ENCODE data around the gene YBX3.

- TF ChIP-seq CTCF (IDR thresholded peaks at IDR 0.05; ENCODE audit: low read depth, low read length, poor library complexity, severe bottlenecking) (no peak), EZH2phosphoT487 (IDR thresholded peaks at IDR 0.05; ENCODE audit: borderline replicate concordance, low read length) (no peak)
Observed at GRCh38 chr12:10756194-10756593, 33.1 kb upstream of the YBX3 start.

Data from DOHH2 (cell line).